ENCODE results near the gene ZACN.

- no peak for TF ChIP-seq ELF1 (IDR thresholded peaks at IDR 0.05)
- TF ChIP-seq GATA2 (CRISPR knock-in tag; IDR thresholded peaks at IDR 0.05), result no peak
- TF ChIP-seq CTCF (IDR thresholded peaks at IDR 0.05), result no peak
- TF ChIP-seq GABPA (IDR thresholded peaks at IDR 0.05; ENCODE audit: low read depth), result no peak
- TF ChIP-seq SMC3 (IDR thresholded peaks at IDR 0.05; ENCODE audit: low read depth, low read length), result no peak
- no peak for TF ChIP-seq JUND (IDR thresholded peaks at IDR 0.05)
- TF ChIP-seq CHD2 (IDR thresholded peaks at IDR 0.05; ENCODE audit: low read length, partially characterized antibody), result no peak
Measured at GRCh38 chr17:76095943-76096342, 17.0 kb downstream of the ZACN start.
